ENCODE data around the gene MMAB. TPM values are rescaled to one million over a fixed set of nuclear protein-coding genes. Genes with fewer than 3 reads are reported as not detected.

MMAB gene
- total RNA-seq, 1 experiment from 2014 or later: 34.9 TPM

- Histone ChIP-seq H2AFZ (ENCODE audit: low read depth, low read length, poor library complexity, severe bottlenecking) (no peak overlapping the region), H3K27me3 (ENCODE audit: insufficient read depth, low read length) (no peaks in the 10 kb centered on the region), H3K4me1 (ENCODE audit: control insufficient read depth in 1 of 2, insufficient read depth in 2 of 2, low read length in 2 of 2) (peaks cover 4 to 11% of the 10 kb centered on the region in 2 experiments), H3K9me3 (ENCODE audit: control insufficient read depth in 1 of 2, insufficient read depth in 1 of 2, low read depth in 1 of 2, low read length in 2 of 2) (no peaks in the 10 kb centered on the region), H3K9me2 (ENCODE audit: insufficient read depth) (no peaks in the 10 kb centered on the region), H3K79me2 (ENCODE audit: insufficient read depth, low read length) (no peaks in the 10 kb centered on the region), H3K27ac (ENCODE audit: low read depth, low read length) (no peak overlapping the region), H3K36me3 (ENCODE audit: control insufficient read depth in 1 of 2, insufficient read depth in 2 of 2, low read length in 2 of 2) (0 out of 4 replicates have a peak, but pooled peaks cover 0 to 5% of the 10 kb centered on the region in 2 experiments), H3K4me2 (ENCODE audit: low read length) (no peak overlapping the region), H3K9ac (ENCODE audit: low read length) (no peak overlapping the region), H4K20me1 (ENCODE audit: insufficient read depth) (no peaks in the 10 kb centered on the region), H3K4me3 (replicated peaks in 1 of 2; ENCODE audit: low read depth in 1 of 2, low read length in 2 of 2) (no peak overlapping the region)
- no peak for ATAC-seq
- RAD21 ChIA-PET (ENCODE audit: low non-redundant PET in 1 of 2, low total read pairs in 2 of 2, uncharacterized antibody in 2 of 2, unreplicated experiment in 2 of 2): interaction anchor here in 1 of 2 experiments (0.6 to 0.7 kb wide), 2 partner anchors 12 to 16 kb away, joined by 3 read pairs; no protein-coding TSS in a partner anchor
- TF ChIP-seq ZFX (IDR thresholded peaks at IDR 0.05) (no peak), TCF7L2 (IDR thresholded peaks at IDR 0.05; ENCODE audit: borderline replicate concordance, extremely low read depth, insufficient read depth, insufficient read length) (no peak), EGR1 (IDR thresholded peaks at IDR 0.05; ENCODE audit: low read depth) (no peak), EZH2 (IDR thresholded peaks at IDR 0.05) (no peak), ATF3 (IDR thresholded peaks at IDR 0.05) (no peak), ELF1 (IDR thresholded peaks at IDR 0.05; ENCODE audit: borderline replicate concordance, low read depth) (no peak), CTCF (IDR thresholded peaks at IDR 0.05 in 2 of 3, conservative IDR thresholded peaks at IDR 0.05 in 1 of 3; ENCODE audit: borderline replicate concordance in 1 of 3, insufficient read depth in 1 of 3, low read depth in 2 of 3, low read length in 2 of 3) (no peak), FOSL1 (IDR thresholded peaks at IDR 0.05; ENCODE audit: low read depth) (no peak), ZBTB33 (IDR thresholded peaks at IDR 0.05; ENCODE audit: extremely low read depth, insufficient replicate concordance, low read length) (no peak), YY1 (IDR thresholded peaks at IDR 0.05; ENCODE audit: extremely low read depth, insufficient replicate concordance, low read depth, low read length) (no peak), POLR2A (IDR thresholded peaks at IDR 0.05; ENCODE audit: borderline replicate concordance, extremely low read depth, insufficient read depth, insufficient read length) (no peak), ZNF274 (IDR thresholded peaks at IDR 0.05; ENCODE audit: low read depth, low read length) (no peak)
- CTCF ChIA-PET: interaction anchor here (0.6 to 1.7 kb wide), 2 partner anchors 179 to 1277 kb away, joined by 3 to 5 read pairs; no protein-coding TSS in a partner anchor
- intact Hi-C loops (cut with micrococcal nuclease): no loop called here
- no TSS peak for BruUV-seq (replicated peaks)
- POLR2A ChIA-PET: no interaction called here
- DNase-seq (ENCODE audit: low read depth, low spot score): no peak
These were observed 21.4 kb upstream of the MMAB start for GRCh38 chr12:109594556-109595317.
